IPS-NIHi7 (cell line): ENCODE data around the gene CYFIP1.

Experiments
- DNase-seq: peaks from one replicate; pipeline ENCODE4 v3.0.0; 2012; ENCODE audit warnings: mixed read lengths; ENCODE audit errors: extremely low spot score

The CYFIP1 gene

GRCh38 chr15:22968366-22968765, 11.8 kb downstream of the CYFIP1 start:
- no peak for DNase-seq

- DNase-seq: no peak
These were observed 12.9 kb downstream of the CYFIP1 start for GRCh38 chr15:22967084-22967770.

- no peak for DNase-seq
These were observed 13.7 kb downstream of the CYFIP1 start for GRCh38 chr15:22966321-22967083.

- DNase-seq: no peak
These were observed 16.5 kb downstream of the CYFIP1 start for GRCh38 chr15:22963641-22964040.

- DNase-seq: no peak
These were observed 17.6 kb downstream of the CYFIP1 start for GRCh38 chr15:22962611-22963010.

- no peak for DNase-seq
These were observed 18.4 kb downstream of the CYFIP1 start for GRCh38 chr15:22961762-22962161.

- DNase-seq: no peak
These were observed 19.6 kb downstream of the CYFIP1 start for GRCh38 chr15:22960556-22960955.

GRCh38 chr15:22960126-22960525, 20.0 kb downstream of the CYFIP1 start:
- DNase-seq: no peak

GRCh38 chr15:22959321-22960101, 20.7 kb downstream of the CYFIP1 start:
- no peak for DNase-seq

GRCh38 chr15:22958487-22959280, 21.5 kb downstream of the CYFIP1 start:
- DNase-seq: no peak

GRCh38 chr15:22956978-22957260, 23.2 kb downstream of the CYFIP1 start:
- DNase-seq: no peak

- no peak for DNase-seq
These were observed 23.8 kb downstream of the CYFIP1 start for GRCh38 chr15:22956257-22956977.

GRCh38 chr15:22955544-22956119, 24.5 kb downstream of the CYFIP1 start:
- no peak for DNase-seq

GRCh38 chr15:22954798-22955543, 25.2 kb downstream of the CYFIP1 start:
- DNase-seq: no peak

GRCh38 chr15:22954326-22954725, 25.8 kb downstream of the CYFIP1 start:
- DNase-seq: no peak

- DNase-seq: peak; percentile 63
These were observed 27.2 kb downstream of the CYFIP1 start for GRCh38 chr15:22952796-22953579.

GRCh38 chr15:22951381-22952280, 28.5 kb downstream of the CYFIP1 start:
- DNase-seq: no peak

GRCh38 chr15:22951031-22951380, 29.2 kb downstream of the CYFIP1 start:
- DNase-seq: no peak
